MCF 10A (cell line): ENCODE data around the gene AJAP1. TPM values are rescaled to one million over a fixed set of nuclear protein-coding genes. Genes with fewer than 3 reads are reported as not detected.
A peak's percentile ranks its signal among the peaks of the same experiment; 100 is the strongest.

Experiments
- BruUV-seq: library from RNA; stranded (reverse); fragments of 400-500 nt; replicated peaks from 2 replicates; lab custom pipeline; 2021; lab: Mats Ljungman, UMichigan
- CTCF ChIA-PET: fragments of 300-600 bp; sonication (Branson Sonifier 250); formaldehyde crosslinking; extraction: SDS; loops from one replicate; lab custom pipeline; 2021; ENCODE audit warnings: antibody characterized with exemption, inconsistent platforms; lab: Yijun Ruan, JAX
- POLR2A ChIA-PET: fragments of 300-600, 350-650 bp; sonication (Branson Sonifier 250); formaldehyde crosslinking; extraction: SDS; loops from one replicate; lab custom pipeline; 2020; ENCODE audit warnings: antibody characterized with exemption, inconsistent platforms; lab: Yijun Ruan, JAX
- DNase-seq: peaks from one replicate; pipeline ENCODE4 v3.0.0-alpha.2; 2018; ENCODE audit not compliant: unreplicated experiment
- H3K27ac Mint-ChIP-seq: one replicate; pipeline ENCODE4 v1.8.0; 2022; ENCODE audit warnings: mild to moderate bottlenecking, low read depth, mixed read lengths; ENCODE audit not compliant: unreplicated experiment
- H3K27me3 Mint-ChIP-seq: one replicate; pipeline ENCODE4 v1.8.0; 2022; ENCODE audit warnings: mixed read lengths; ENCODE audit not compliant: insufficient read depth, unreplicated experiment
- H3K36me3 Mint-ChIP-seq: one replicate; pipeline ENCODE4 v1.8.0; 2022; ENCODE audit warnings: mild to moderate bottlenecking, moderate library complexity, mixed read lengths; ENCODE audit not compliant: insufficient read depth, unreplicated experiment
- H3K4me1 Mint-ChIP-seq: one replicate; pipeline ENCODE4 v1.8.0; 2022; ENCODE audit warnings: mixed read lengths; ENCODE audit not compliant: insufficient read depth, unreplicated experiment
- H3K4me3 Mint-ChIP-seq: one replicate; pipeline ENCODE4 v1.8.0; 2022; ENCODE audit warnings: mild to moderate bottlenecking, moderate library complexity, mixed read lengths; ENCODE audit not compliant: unreplicated experiment
- H3K9me3 Mint-ChIP-seq: one replicate; pipeline ENCODE4 v1.8.0; 2022; ENCODE audit warnings: mixed read lengths; ENCODE audit not compliant: unreplicated experiment
- intact Hi-C: fragments of 100-400 bp; cut with micrococcal nuclease; formaldehyde crosslinking; loops from 2 replicates; pipeline ENCODE4 v1.14.1; 2022
- total RNA-seq: library from RNA; stranded (reverse); gene quantifications from 2 replicates; pipeline ENCODE4 v1.2.3, GENCODE V29; 2022
- TF ChIP-seq, protein P1 (sequence below): fragments of 200-600 bp; IDR thresholded peaks from one replicate; pipeline ENCODE4 v1.8.0; 2022; ENCODE audit warnings: antibody characterized with exemption, mild to moderate bottlenecking; ENCODE audit not compliant: unreplicated experiment

Gene AJAP1
- total RNA-seq, 1 experiment from 2014 or later = not detected

DNA sequence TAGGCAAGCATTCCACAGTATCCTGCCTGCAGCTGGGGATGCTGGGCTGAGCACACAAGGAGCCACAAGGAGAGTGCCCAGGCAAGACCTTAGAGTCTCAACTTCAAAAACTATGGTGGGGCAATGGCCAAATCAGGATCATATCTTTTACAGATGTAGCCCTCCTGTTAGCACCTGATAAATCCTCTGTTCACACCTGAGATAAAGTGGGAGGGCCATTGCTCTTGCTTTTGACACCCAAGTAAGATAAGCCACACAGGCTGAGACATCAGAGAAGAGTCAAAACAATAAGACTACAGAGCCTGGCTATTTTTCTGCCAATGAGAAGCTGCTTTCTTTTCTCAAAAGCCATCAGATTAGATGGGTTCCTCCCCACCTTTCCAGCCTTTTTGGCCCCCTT, 148.9 kb downstream of the AJAP1 start:
- CTCF ChIA-PET = no interaction called here
- no TSS peak for BruUV-seq
- POLR2A ChIA-PET = no interaction called here

DNA sequence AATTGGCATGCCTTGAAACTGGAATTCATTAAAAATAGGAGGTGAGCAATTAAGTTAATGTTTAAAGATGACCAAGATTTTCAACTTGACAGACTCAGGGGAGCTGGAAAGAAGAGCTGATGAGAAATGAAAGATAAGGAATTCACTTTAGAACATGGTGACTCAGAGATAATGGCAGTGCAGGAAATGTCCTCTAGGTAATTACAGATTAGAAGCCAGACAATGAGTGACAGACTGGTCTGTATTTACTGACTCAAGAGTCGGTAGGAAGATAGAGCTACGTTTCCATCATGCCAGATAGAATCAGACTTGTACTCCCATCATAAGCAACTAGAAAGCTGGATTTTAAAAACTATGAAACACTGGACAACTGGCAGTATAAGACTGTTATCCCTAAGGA, 151.6 kb downstream of the AJAP1 start:
- CTCF ChIA-PET = interaction anchor here (0.7 kb wide), 1 partner anchor 972 kb away, joined by 3 read pairs; no protein-coding TSS in a partner anchor
- H3K4me3 Mint-ChIP-seq = no peak overlapping the region
- no TSS peak for BruUV-seq
- H3K4me1 Mint-ChIP-seq = no peaks in the 10 kb centered on the region
- DNase-seq = no peak
- POLR2A ChIA-PET = no interaction called here
- intact Hi-C loops = no loop called here
- H3K9me3 Mint-ChIP-seq = peaks cover 42% of the 10 kb centered on the region
- no peaks in the 10 kb centered on the region for H3K27me3 Mint-ChIP-seq
- no peaks in the 10 kb centered on the region for H3K36me3 Mint-ChIP-seq
- no peak overlapping the region for H3K27ac Mint-ChIP-seq
- TF ChIP-seq, protein P1, sequence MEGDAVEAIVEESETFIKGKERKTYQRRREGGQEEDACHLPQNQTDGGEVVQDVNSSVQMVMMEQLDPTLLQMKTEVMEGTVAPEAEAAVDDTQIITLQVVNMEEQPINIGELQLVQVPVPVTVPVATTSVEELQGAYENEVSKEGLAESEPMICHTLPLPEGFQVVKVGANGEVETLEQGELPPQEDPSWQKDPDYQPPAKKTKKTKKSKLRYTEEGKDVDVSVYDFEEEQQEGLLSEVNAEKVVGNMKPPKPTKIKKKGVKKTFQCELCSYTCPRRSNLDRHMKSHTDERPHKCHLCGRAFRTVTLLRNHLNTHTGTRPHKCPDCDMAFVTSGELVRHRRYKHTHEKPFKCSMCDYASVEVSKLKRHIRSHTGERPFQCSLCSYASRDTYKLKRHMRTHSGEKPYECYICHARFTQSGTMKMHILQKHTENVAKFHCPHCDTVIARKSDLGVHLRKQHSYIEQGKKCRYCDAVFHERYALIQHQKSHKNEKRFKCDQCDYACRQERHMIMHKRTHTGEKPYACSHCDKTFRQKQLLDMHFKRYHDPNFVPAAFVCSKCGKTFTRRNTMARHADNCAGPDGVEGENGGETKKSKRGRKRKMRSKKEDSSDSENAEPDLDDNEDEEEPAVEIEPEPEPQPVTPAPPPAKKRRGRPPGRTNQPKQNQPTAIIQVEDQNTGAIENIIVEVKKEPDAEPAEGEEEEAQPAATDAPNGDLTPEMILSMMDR = no peak

More for the DNA sequence above, 148.9 kb downstream of the AJAP1 start:
- TF ChIP-seq, protein P1 = no peak
- Mint-ChIP-seq H3K27me3 (no peaks in the 10 kb centered on the region), H3K9me3 (peaks cover 57% of the 10 kb centered on the region), H3K4me3 (no peak overlapping the region), H3K4me1 (no peaks in the 10 kb centered on the region), H3K36me3 (no peaks in the 10 kb centered on the region), H3K27ac (no peak overlapping the region)
- no peak for DNase-seq
- intact Hi-C loops = no loop called here

DNA sequence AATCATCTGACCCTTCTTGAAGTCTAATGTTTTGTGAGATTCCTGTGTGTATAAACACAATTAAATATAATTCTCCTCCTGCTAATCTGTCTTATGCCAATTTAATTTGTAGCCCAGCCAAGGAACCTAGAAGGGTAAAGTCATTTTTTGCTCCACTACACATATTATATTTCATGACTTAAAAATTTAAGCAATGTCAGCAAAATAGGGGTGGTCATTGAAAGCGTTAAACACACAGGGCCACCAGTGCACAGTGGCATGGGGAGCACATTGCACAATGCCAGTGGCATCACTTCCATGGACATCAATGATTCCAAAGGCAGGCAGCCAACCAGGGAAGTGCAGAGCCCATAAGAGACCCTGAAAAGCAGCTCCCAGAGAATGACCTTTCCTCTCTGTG, 166.1 kb downstream of the AJAP1 start:
- peaks cover 30% of the 10 kb centered on the region for H3K9me3 Mint-ChIP-seq
- no peak for DNase-seq

GRCh38 chr1:4825800-4826450, 171.5 kb downstream of the AJAP1 start:
- H3K27ac Mint-ChIP-seq = no peak overlapping the region
- H3K36me3 Mint-ChIP-seq = no peaks in the 10 kb centered on the region
- H3K4me1 Mint-ChIP-seq = no peaks in the 10 kb centered on the region
- no TSS peak for BruUV-seq
- no peak overlapping the region for H3K4me3 Mint-ChIP-seq
- intact Hi-C loops = loop anchor here (10.0 kb wide), 1 partner anchor 911 kb away; no protein-coding TSS in a partner anchor
- TF ChIP-seq, protein P1 = no peak
- no peaks in the 10 kb centered on the region for H3K27me3 Mint-ChIP-seq
- CTCF ChIA-PET = interaction anchor here (0.8 to 1.1 kb wide), 3 partner anchors 54 to 1099 kb away, joined by 3 to 5 read pairs (median 4); no protein-coding TSS in a partner anchor
- H3K9me3 Mint-ChIP-seq = peaks cover 14% of the 10 kb centered on the region
- DNase-seq = peak; percentile 40
- POLR2A ChIA-PET = no interaction called here

More for the DNA sequence above, 166.1 kb downstream of the AJAP1 start:
- BruUV-seq = no TSS peak
- CTCF ChIA-PET = interaction anchor here (0.6 kb wide), 1 partner anchor 1285 kb away, joined by 3 read pairs; no protein-coding TSS in a partner anchor
- H3K36me3 Mint-ChIP-seq = no peaks in the 10 kb centered on the region
- H3K27me3 Mint-ChIP-seq = no peaks in the 10 kb centered on the region
- POLR2A ChIA-PET = no interaction called here
- intact Hi-C loops = loop anchor here (10.0 kb wide), 1 partner anchor 906 kb away; no protein-coding TSS in a partner anchor
- TF ChIP-seq, protein P1 = no peak
- no peaks in the 10 kb centered on the region for H3K4me1 Mint-ChIP-seq
- H3K27ac Mint-ChIP-seq = no peak overlapping the region
- H3K4me3 Mint-ChIP-seq = no peak overlapping the region
